Neutrophil (primary cell): Measurements from ENCODE around the gene SAMD11.

Experiments
- H3K27ac ChIP-seq: fragments of 200-600 bp; sonication (generic); 2 replicates; pipeline ENCODE4 v1.5.1; 2016; ENCODE audit warnings: mild to moderate bottlenecking, moderate library complexity
- H3K27me3 ChIP-seq: fragments of 200-600 bp; sonication (generic); 2 replicates; pipeline ENCODE4 v1.6.0; 2016; ENCODE audit warnings: mild to moderate bottlenecking
- H3K36me3 ChIP-seq: fragments of 200-600 bp; sonication (generic); 2 replicates; pipeline ENCODE4 v1.5.1; 2017
- H3K4me1 ChIP-seq, 2 experiments: fragments of 200-600 bp in 1 of 2; sonication (generic) in 1 of 2; 1 replicate in 1 of 2; 2 replicates in 1 of 2; pipeline versions ENCODE4 v1.5.1 to v1.6.1; 2013 to 2016; ENCODE audit warnings: low read depth in 1 of 2, low read length in 1 of 2, mild to moderate bottlenecking in 1 of 2, moderate library complexity in 1 of 2; ENCODE audit not compliant: control insufficient read depth in 1 of 2, insufficient read depth in 1 of 2
- H3K4me3 ChIP-seq, 2 experiments: fragments of 200-600 bp in 1 of 2; sonication (generic) in 1 of 2; 1 replicate in 1 of 2; 2 replicates in 1 of 2; pipeline ENCODE4 v1.5.1; 2013 to 2016; ENCODE audit warnings: low read depth in 1 of 2, low read length in 1 of 2, mild to moderate bottlenecking in 1 of 2, moderate library complexity in 1 of 2
- H3K9me3 ChIP-seq: fragments of 200-600 bp; sonication (generic); 2 replicates; pipeline ENCODE4 v1.5.1; 2016
- CTCF ChIP-seq: fragments of 200-600 bp; sonication (generic); IDR thresholded peaks from 2 replicates; pipeline ENCODE4 v1.5.1; 2016; ENCODE audit warnings: antibody characterized with exemption

Gene SAMD11

GRCh38 chr1:911875-912739, 11.6 kb upstream of the SAMD11 start:
- Histone ChIP-seq H3K27ac (no peak overlapping the region), H3K4me1 (peaks cover 4 to 5% of the 10 kb centered on the region in 2 experiments), H3K9me3 (no peaks in the 10 kb centered on the region), H3K36me3 (no peaks in the 10 kb centered on the region), H3K4me3 (no peak overlapping the region), H3K27me3 (peaks cover 35% of the 10 kb centered on the region)
- no peak for TF ChIP-seq CTCF

DNA sequence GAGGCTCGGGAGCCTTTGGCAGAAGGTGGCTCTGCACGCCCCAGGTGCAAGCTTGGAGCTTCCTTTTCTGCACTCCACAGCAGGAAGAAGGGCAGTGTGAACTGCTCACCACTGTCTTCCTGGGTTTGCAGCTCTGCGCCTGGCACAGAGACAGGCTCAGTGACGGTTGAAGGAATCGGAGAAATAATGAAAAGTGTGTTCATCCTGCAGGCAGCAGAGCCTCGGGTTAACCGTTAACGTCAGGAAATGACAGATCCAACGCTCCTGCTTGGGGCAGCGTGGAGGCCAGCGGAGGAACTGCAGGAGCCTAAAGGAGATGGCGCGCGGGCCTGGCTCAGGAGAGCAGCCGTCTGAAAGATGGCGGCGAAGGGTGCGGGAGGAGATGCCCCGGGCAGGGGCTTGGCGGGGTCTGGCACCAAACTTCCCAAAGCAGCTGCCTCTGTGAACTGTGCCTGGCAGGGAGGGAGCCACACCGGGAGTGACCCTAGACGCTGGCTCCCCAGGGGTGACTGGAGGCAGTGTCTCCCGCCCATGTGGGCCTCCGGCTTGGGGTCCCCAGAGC, 10.9 kb upstream of the SAMD11 start:
- TF ChIP-seq CTCF, result no peak
- no peak overlapping the region for H3K27ac ChIP-seq
- peaks cover 41% of the 10 kb centered on the region for H3K27me3 ChIP-seq
- H3K4me3 ChIP-seq, result no peak overlapping the region
- no peaks in the 10 kb centered on the region for H3K36me3 ChIP-seq
- H3K9me3 ChIP-seq, result no peaks in the 10 kb centered on the region
- H3K4me1 ChIP-seq, result peaks cover 4 to 5% of the 10 kb centered on the region in 2 experiments

DNA sequence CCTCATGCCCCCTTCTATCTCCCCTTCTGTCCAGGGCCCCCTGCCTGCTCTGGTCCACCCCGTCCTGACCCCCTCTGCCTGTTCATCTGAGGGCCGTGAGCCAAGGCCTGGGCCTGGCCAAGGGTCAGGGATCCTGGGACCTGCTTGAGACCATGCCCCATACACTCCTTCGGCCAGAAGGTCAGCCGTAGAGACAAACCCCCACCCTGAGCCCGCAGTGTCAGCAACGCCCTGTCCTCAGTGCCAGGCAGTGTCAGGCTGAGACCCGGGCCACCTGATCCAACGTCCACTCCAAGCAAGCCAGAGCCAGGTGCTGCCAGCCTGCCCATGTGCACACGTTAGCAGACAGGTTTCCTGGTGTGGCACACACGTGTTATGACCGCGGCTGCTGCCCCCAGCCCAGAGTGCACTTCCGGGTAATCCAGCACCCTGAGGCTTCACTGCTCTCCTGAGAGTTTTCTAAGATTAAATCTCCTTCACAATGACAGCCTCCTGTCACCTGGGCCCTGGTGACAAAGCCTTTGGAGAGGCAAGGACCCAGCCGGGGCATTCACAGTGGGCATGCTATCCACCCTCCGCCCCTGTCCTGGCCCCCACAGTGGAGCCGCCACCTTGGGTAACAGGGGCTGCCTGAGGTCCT, 10.1 kb upstream of the SAMD11 start:
- TF ChIP-seq CTCF, result no peak
- peaks cover 4 to 5% of the 10 kb centered on the region in 2 experiments for H3K4me1 ChIP-seq
- no peaks in the 10 kb centered on the region for H3K9me3 ChIP-seq
- no peak overlapping the region for H3K27ac ChIP-seq
- no peaks in the 10 kb centered on the region for H3K36me3 ChIP-seq
- peaks cover 44% of the 10 kb centered on the region for H3K27me3 ChIP-seq
- no peak overlapping the region for H3K4me3 ChIP-seq

- no peak overlapping the region for H3K27ac ChIP-seq
- no peak for TF ChIP-seq CTCF
- peaks cover 4 to 5% of the 10 kb centered on the region in 2 experiments for H3K4me1 ChIP-seq
- no peak overlapping the region for H3K4me3 ChIP-seq
- no peaks in the 10 kb centered on the region for H3K36me3 ChIP-seq
- H3K9me3 ChIP-seq, result no peaks in the 10 kb centered on the region
- H3K27me3 ChIP-seq, result peaks cover 44% of the 10 kb centered on the region
Measured at GRCh38 chr1:914131-914890, 9.4 kb upstream of the SAMD11 start.

DNA sequence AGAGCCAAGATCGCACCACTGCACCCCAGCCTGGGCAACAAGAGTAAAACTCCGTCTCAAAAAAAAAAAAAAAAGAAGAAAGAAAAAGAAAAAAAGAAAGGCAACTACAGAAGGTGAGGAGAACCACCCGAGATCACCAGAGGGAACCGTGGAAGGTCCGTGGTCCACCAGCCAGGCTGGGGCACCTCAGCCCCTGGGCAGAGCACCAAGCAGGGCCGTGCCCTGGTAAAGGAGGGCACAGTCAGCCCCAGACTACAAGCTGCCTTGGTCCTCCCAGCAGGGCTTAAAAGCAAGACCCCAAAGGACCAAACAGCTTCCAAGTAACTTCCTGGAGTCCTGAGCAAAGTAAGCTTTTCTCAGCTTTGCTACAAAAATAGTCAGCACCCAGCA, 8.8 kb upstream of the SAMD11 start:
- no peak overlapping the region for H3K27ac ChIP-seq
- no peak for TF ChIP-seq CTCF
- no peaks in the 10 kb centered on the region for H3K36me3 ChIP-seq

More for the DNA sequence above, 8.8 kb upstream of the SAMD11 start:
- H3K27me3 ChIP-seq, result peaks cover 47% of the 10 kb centered on the region
- peaks cover 4 to 5% of the 10 kb centered on the region in 2 experiments for H3K4me1 ChIP-seq
- H3K9me3 ChIP-seq, result no peaks in the 10 kb centered on the region
- no peak overlapping the region for H3K4me3 ChIP-seq
